T-helper 17 cell (primary cell): Measurements from ENCODE around the gene KCNQ2. TPM values are rescaled to one million over a fixed set of nuclear protein-coding genes. Genes with fewer than 3 reads are reported as not detected.

Experiments
- ATAC-seq: fragments of 150-1000 bp; cut with Tn5 transposase; 2 replicates; pipeline ENCODE4 v1.10.0; 2021; ENCODE audit warnings: mild to moderate bottlenecking, moderate library complexity
- DNase-seq, 3 donors: peaks; one replicate each; pipeline versions ENCODE4 v3.0.0 to v3.0.0-alpha.2; 2020 to 2021
- H3K9me3 ChIP-seq: one replicate; pipeline ENCODE4 v1.7.0; 2013; ENCODE audit warnings: low read length, mild to moderate bottlenecking; ENCODE audit not compliant: control insufficient read depth, poor library complexity, severe bottlenecking
- H3K27ac Mint-ChIP-seq: one replicate; pipeline ENCODE4 v1.8.0; 2022; ENCODE audit warnings: mild to moderate bottlenecking, moderate library complexity, mixed read lengths
- H3K27me3 Mint-ChIP-seq: one replicate; pipeline ENCODE4 v1.8.0; 2022; ENCODE audit warnings: mixed read lengths
- H3K36me3 Mint-ChIP-seq: one replicate; pipeline ENCODE4 v1.8.0; 2022; ENCODE audit warnings: low read depth, mixed read lengths
- H3K4me1 Mint-ChIP-seq: one replicate; pipeline ENCODE4 v1.8.0; 2022; ENCODE audit warnings: mild to moderate bottlenecking, mixed read lengths
- H3K4me3 Mint-ChIP-seq: one replicate; pipeline ENCODE4 v1.8.0; 2022; ENCODE audit warnings: mild to moderate bottlenecking, moderate library complexity, mixed read lengths
- total RNA-seq, 4 donors: library from RNA in 2 of 4; stranded (reverse) in 2 of 4; gene quantifications; one replicate each; pipeline ENCODE4 v1.2.3 and lab custom pipeline; 2022 to 2026

KCNQ2 gene
- total RNA-seq, 2 donors from 2014 or later = not detected

DNA sequence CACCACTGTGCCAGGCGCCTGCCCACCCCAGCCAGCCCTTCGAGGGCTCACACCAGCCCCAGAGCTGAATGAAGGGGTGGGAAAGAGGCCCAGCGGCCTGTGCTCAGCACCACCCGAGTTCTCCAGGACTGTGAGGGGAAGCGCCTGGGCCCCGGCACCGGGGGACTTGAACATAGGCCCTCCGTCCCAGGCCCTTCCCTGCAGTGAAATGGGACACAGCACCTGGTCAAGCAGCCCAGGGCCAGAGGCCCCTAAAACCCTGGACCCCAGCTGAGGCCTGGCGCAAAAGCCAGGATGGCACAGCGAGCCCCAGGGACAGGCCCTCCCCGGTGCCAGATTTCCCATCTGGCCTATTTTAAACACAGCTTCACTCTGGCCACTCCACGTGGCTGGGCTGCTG, 4.0 kb downstream of the KCNQ2 start:
- DNase-seq (no peak), ATAC-seq (no peak)
- no peak overlapping the region for H3K27ac Mint-ChIP-seq
- H3K36me3 Mint-ChIP-seq = peaks cover 2% of the 10 kb centered on the region
- peaks cover 27% of the 10 kb centered on the region for H3K27me3 Mint-ChIP-seq
- no peaks in the 10 kb centered on the region for H3K9me3 ChIP-seq
- no peaks in the 10 kb centered on the region for H3K4me1 Mint-ChIP-seq
- no peak overlapping the region for H3K4me3 Mint-ChIP-seq

DNA sequence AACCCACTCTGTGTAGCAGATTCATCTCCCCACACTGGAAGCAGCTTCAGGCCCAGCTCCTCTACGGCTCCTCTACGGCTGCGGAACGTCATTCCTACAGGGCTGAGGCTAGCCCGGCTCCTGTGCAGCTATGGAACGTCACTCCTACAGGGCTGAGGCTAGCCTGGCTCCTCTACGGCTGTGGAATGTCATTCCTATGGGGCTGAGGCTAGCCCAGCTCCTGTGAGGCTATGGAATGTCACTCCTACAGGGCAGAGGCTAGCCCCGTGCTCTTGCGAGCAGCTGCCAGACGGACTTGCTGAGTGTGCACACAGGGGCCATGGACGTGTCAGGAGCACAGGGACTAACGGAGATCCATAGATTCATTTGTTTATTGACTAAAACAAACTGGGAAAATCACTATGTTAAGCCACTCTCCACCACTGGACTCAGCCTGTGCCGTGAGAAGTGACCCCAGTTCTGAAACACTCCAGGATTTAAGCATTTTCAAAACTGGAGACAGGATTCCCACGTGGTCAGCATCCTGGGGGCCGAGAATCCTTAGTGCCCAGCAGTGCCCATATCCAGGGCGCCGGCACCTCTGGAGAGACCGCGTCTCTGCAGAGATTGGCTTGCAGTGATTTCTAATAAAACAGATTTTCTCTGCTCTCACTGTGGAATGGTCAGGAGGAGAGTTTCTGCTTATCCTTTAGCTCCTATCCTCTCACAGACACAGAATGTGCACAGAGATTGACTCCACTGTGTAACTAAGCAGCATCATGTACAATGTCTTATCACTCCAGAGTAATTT, 5.0 kb downstream of the KCNQ2 start:
- ATAC-seq (no peak), DNase-seq (no peak)
- H3K4me1 Mint-ChIP-seq = no peaks in the 10 kb centered on the region
- H3K27ac Mint-ChIP-seq = no peak overlapping the region
- peaks cover 2% of the 10 kb centered on the region for H3K36me3 Mint-ChIP-seq
- H3K27me3 Mint-ChIP-seq = peaks cover 35% of the 10 kb centered on the region
- no peaks in the 10 kb centered on the region for H3K9me3 ChIP-seq
- no peak overlapping the region for H3K4me3 Mint-ChIP-seq

DNA sequence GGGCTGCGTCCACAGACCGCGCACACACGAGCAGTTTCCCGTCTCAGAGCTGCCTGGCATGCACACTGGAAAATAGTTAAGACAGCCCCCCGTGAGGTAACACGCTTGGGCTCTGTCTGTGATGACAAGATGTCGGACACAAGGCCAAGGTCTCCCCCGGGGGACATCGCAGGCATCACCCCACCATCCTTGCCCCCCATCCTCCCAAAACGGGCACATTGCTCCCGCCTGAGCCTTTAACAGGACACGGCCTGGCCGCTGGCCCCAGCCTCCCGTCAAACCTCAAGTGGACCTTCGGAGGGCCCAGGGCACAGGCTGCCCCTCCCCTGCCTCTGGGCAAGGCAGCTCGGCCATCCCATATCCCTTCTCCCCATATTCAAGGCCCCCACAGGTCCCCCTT, 5.6 kb downstream of the KCNQ2 start:
- peaks cover 37% of the 10 kb centered on the region for H3K27me3 Mint-ChIP-seq
- H3K4me3 Mint-ChIP-seq = no peak overlapping the region
- no peaks in the 10 kb centered on the region for H3K4me1 Mint-ChIP-seq
- H3K36me3 Mint-ChIP-seq = peaks cover 2% of the 10 kb centered on the region
- ATAC-seq (no peak), DNase-seq (no peak)
- no peaks in the 10 kb centered on the region for H3K9me3 ChIP-seq
- H3K27ac Mint-ChIP-seq = no peak overlapping the region

GRCh38 chr20:63466250-63466825, 6.1 kb downstream of the KCNQ2 start:
- Mint-ChIP-seq H3K27ac (no peak overlapping the region), H3K4me1 (no peaks in the 10 kb centered on the region), H3K4me3 (no peak overlapping the region), H3K27me3 (peaks cover 38% of the 10 kb centered on the region), H3K36me3 (peaks cover 2% of the 10 kb centered on the region)
- DNase-seq (no peak), ATAC-seq (no peak)
- no peaks in the 10 kb centered on the region for H3K9me3 ChIP-seq

GRCh38 chr20:63465380-63466249, 6.8 kb downstream of the KCNQ2 start:
- Mint-ChIP-seq H3K4me3 (no peak overlapping the region), H3K27ac (no peak overlapping the region), H3K36me3 (peaks cover 2% of the 10 kb centered on the region), H3K27me3 (peaks cover 45% of the 10 kb centered on the region), H3K4me1 (no peaks in the 10 kb centered on the region)
- H3K9me3 ChIP-seq = no peaks in the 10 kb centered on the region
- ATAC-seq (no peak), DNase-seq (no peak)

GRCh38 chr20:63464289-63464635, 8.2 kb downstream of the KCNQ2 start:
- Mint-ChIP-seq H3K36me3 (peaks cover 2% of the 10 kb centered on the region), H3K27ac (no peak overlapping the region), H3K27me3 (peaks cover 43% of the 10 kb centered on the region), H3K4me3 (no peak overlapping the region), H3K4me1 (no peaks in the 10 kb centered on the region)
- DNase-seq (no peak), ATAC-seq (no peak)
- H3K9me3 ChIP-seq = no peaks in the 10 kb centered on the region

DNA sequence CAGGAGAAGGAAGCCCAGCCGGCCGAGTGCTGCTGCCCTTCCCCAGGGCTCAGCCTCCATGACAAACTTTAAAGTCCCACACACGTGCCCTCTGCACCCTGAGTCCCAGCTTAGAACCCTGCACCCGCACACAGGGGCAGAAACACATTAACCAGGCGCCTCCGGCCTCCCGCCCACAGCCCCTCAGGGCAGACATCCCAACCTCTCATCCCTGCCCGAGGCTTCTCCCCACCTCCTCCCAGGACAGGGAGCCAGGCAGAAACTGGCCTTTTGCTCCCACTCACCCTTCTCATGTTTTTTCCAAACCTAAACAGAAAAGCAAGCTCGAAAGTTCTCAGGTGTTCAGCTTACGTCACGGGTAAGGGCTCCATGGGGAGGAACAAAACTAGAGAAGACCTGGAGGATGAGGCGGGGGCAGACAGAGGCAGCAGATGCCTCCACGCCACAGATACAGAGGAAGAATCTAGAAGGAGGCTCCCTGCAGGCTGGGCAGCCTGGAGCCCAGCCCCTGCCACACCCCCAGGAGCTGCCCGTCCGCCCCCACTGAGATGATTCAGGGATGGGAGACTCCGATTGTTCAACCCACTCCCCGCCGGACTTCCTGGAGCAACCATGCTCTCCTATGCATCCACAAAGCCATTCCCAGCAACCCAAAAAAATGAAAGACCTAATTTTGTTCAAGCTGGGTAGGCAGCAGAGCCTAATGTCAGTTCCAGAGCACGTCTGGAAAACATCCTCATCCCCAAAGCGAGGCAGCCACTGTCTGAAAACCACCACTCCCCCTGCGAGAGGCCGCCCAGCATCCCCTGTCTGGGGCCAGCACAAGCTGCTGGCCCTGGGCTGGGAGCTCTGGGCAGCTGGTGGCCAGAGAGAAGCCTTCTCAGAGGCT, 8.8 kb downstream of the KCNQ2 start:
- DNase-seq (no peak), ATAC-seq (no peak)
- Mint-ChIP-seq H3K27ac (no peak overlapping the region), H3K4me3 (no peak overlapping the region), H3K27me3 (peaks cover 43% of the 10 kb centered on the region), H3K4me1 (no peaks in the 10 kb centered on the region), H3K36me3 (peaks cover 2% of the 10 kb centered on the region)
- no peaks in the 10 kb centered on the region for H3K9me3 ChIP-seq

- Mint-ChIP-seq H3K4me1 (no peaks in the 10 kb centered on the region), H3K27me3 (peaks cover 41% of the 10 kb centered on the region), H3K27ac (no peak overlapping the region), H3K36me3 (peaks cover 2% of the 10 kb centered on the region), H3K4me3 (no peak overlapping the region)
- DNase-seq = no peak
- ATAC-seq = no peak
- no peaks in the 10 kb centered on the region for H3K9me3 ChIP-seq
Measured at GRCh38 chr20:63462244-63462643, 10.2 kb downstream of the KCNQ2 start.

GRCh38 chr20:63461104-63461763, 11.2 kb downstream of the KCNQ2 start:
- Mint-ChIP-seq H3K27ac (no peak overlapping the region), H3K27me3 (peaks cover 40% of the 10 kb centered on the region), H3K36me3 (no peaks in the 10 kb centered on the region), H3K4me1 (no peaks in the 10 kb centered on the region), H3K4me3 (no peak overlapping the region)
- no peak for DNase-seq
- H3K9me3 ChIP-seq = no peaks in the 10 kb centered on the region
- ATAC-seq = no peak

- Mint-ChIP-seq H3K27me3 (peaks cover 43% of the 10 kb centered on the region), H3K4me3 (no peak overlapping the region), H3K4me1 (peaks cover 2% of the 10 kb centered on the region), H3K27ac (no peak overlapping the region), H3K36me3 (no peaks in the 10 kb centered on the region)
- no peaks in the 10 kb centered on the region for H3K9me3 ChIP-seq
- ATAC-seq (no peak), DNase-seq (no peak)
Measured at GRCh38 chr20:63459070-63459380, 13.4 kb downstream of the KCNQ2 start.

DNA sequence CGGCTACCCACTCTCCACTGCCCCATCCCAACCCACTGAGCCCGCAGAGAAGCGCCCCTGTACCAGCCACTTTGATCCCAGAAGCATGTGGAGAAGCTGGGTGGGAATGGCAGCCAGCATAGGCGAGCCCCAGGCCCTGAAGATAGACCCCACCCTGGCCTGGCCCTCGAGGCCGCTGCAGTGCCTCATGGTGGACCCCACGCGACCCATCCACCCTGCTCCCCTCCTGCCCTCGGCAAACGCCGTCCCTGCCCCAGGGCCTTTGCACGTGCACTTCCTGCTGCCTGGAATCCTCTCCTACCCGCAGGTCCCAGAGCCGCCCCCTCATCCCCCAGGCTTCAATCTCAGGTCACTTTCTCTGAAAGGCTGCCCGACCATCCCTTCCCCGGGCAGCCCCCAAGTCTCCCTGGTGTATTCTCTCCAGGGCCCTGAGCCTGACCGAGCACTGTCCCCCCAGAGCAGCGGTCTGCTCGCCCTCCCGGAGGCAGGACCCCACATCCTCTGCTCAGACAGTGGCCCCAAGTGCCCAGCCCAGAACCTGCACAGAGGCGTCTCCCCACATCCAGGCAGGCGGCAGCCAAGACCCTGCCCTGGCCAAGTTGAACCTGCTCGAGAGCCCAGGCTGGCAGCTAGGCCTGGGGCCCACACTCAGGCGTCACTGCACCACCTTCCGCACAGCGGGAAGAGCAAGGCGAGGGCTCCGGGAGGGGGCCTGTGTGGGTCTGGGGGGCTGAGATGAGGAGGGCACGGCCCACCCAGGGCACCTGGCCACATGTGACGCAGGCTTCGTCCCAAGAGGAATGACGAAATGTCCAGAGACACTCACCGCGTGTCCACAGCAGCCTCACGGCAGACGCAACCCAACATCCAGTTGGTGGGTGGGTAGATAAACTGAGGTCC, 14.0 kb downstream of the KCNQ2 start:
- no peak for ATAC-seq
- Mint-ChIP-seq H3K4me1 (peaks cover 2% of the 10 kb centered on the region), H3K27me3 (peaks cover 37% of the 10 kb centered on the region), H3K27ac (no peak overlapping the region), H3K36me3 (no peaks in the 10 kb centered on the region), H3K4me3 (no peak overlapping the region)
- DNase-seq = no peak
- no peaks in the 10 kb centered on the region for H3K9me3 ChIP-seq

DNA sequence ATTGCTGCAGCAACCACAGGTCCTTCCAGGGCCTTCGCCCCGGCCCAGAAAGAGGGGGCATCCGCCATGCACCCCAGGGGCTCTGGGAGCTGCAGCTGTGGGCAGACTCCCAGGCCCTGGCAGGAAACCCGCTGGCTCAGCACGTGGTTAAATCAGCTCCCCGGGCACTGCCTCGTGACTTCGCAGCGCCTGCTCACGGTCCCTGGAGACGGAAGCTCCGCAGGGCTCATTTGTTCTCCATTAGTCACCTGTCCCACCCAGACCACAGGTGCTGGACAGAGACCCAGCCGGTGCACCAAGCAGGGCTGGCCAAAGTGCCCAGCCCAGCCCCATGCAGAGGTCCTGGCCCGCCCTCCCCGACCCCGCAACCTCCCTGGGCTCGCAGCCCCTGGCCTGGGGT, 14.7 kb downstream of the KCNQ2 start:
- Mint-ChIP-seq H3K4me3 (no peak overlapping the region), H3K27me3 (peaks cover 32% of the 10 kb centered on the region), H3K36me3 (no peaks in the 10 kb centered on the region), H3K4me1 (peaks cover 2% of the 10 kb centered on the region), H3K27ac (no peak overlapping the region)
- H3K9me3 ChIP-seq = no peaks in the 10 kb centered on the region
- ATAC-seq (no peak), DNase-seq (no peak)
